Trophoblast cell (in vitro differentiated cells and primary cell): ENCODE measurements around the gene PIP4P1.
A peak's percentile ranks its signal among the peaks of the same experiment; 100 is the strongest.

Experiments used
- DNase-seq, 2 donors: peaks; one replicate each; pipeline ENCODE4 v3.0.0-alpha.2; 2016
- H2AFZ ChIP-seq: 2 replicates; pipeline ENCODE4 v1.6.1; 2013; ENCODE audit warnings: low read length, moderate library complexity, mild to moderate bottlenecking; ENCODE audit not compliant: insufficient read depth, poor library complexity
- H2AK5ac ChIP-seq: 2 replicates; pipeline ENCODE4 v1.6.1; 2013; ENCODE audit warnings: mild to moderate bottlenecking, low read length
- H2BK120ac ChIP-seq: 2 replicates; pipeline ENCODE4 v1.6.1; 2013; ENCODE audit warnings: low read length, mild to moderate bottlenecking, moderate library complexity; ENCODE audit not compliant: insufficient read depth, poor library complexity
- H2BK12ac ChIP-seq: 2 replicates; pipeline ENCODE4 v1.6.1; 2013; ENCODE audit warnings: mild to moderate bottlenecking, low read length, moderate library complexity
- H2BK5ac ChIP-seq: 2 replicates; pipeline ENCODE4 v1.6.1; 2013; ENCODE audit warnings: low read length, low read depth, moderate library complexity, mild to moderate bottlenecking; ENCODE audit not compliant: poor library complexity
- H3K14ac ChIP-seq: 2 replicates; pipeline ENCODE4 v1.6.1; 2013; ENCODE audit warnings: mild to moderate bottlenecking, low read length
- H3K18ac ChIP-seq: 2 replicates; pipeline ENCODE4 v1.6.1; 2013; ENCODE audit warnings: mild to moderate bottlenecking, low read length
- H3K23ac ChIP-seq: 2 replicates; pipeline ENCODE4 v1.6.1; 2013; ENCODE audit warnings: low read length
- H3K27ac ChIP-seq: 2 replicates; pipeline ENCODE4 v1.5.1; 2013; ENCODE audit warnings: low read depth, mild to moderate bottlenecking, inconsistent platforms, low read length, moderate library complexity
- H3K27me3 ChIP-seq: 2 replicates; pipeline ENCODE4 v1.6.1; 2013; ENCODE audit warnings: inconsistent platforms, mild to moderate bottlenecking, low read length, moderate library complexity; ENCODE audit not compliant: insufficient read depth
- H3K36me3 ChIP-seq, 2 experiments: 1 replicate in 1 of 2; 2 replicates in 1 of 2; pipeline ENCODE4 v1.6.1; 2013; ENCODE audit warnings: low read length in 2 of 2, mild to moderate bottlenecking in 2 of 2, moderate library complexity in 1 of 2; ENCODE audit not compliant: insufficient read depth in 2 of 2, control insufficient read depth in 1 of 2
- H3K4ac ChIP-seq: 2 replicates; pipeline ENCODE4 v1.6.1; 2013; ENCODE audit warnings: low read depth, mild to moderate bottlenecking, low read length, moderate library complexity
- H3K4me1 ChIP-seq, 2 experiments: 1 replicate in 1 of 2; 2 replicates in 1 of 2; pipeline ENCODE4 v1.6.1; 2013; ENCODE audit warnings: low read length in 2 of 2, mild to moderate bottlenecking in 2 of 2, moderate library complexity in 1 of 2; ENCODE audit not compliant: insufficient read depth in 2 of 2, control insufficient read depth in 1 of 2
- H3K4me2 ChIP-seq: 2 replicates; pipeline ENCODE4 v1.6.1; 2013; ENCODE audit warnings: inconsistent platforms, mild to moderate bottlenecking, low read length, moderate library complexity
- H3K4me3 ChIP-seq: 2 replicates; pipeline ENCODE4 v1.5.1; 2013; ENCODE audit warnings: mild to moderate bottlenecking, low read depth, low read length, inconsistent platforms
- H3K79me1 ChIP-seq: one replicate; pipeline ENCODE4 v1.6.1; 2013; ENCODE audit warnings: low read length
- H3K79me2 ChIP-seq: 2 replicates; pipeline ENCODE4 v1.6.1; 2013; ENCODE audit warnings: low read length, mild to moderate bottlenecking; ENCODE audit not compliant: control insufficient read depth, insufficient read depth, poor library complexity
- H3K9ac ChIP-seq: 2 replicates; pipeline ENCODE4 v1.6.1; 2013; ENCODE audit warnings: mild to moderate bottlenecking, low read length
- H3K9me3 ChIP-seq: 2 replicates; pipeline ENCODE4 v1.6.1; 2013; ENCODE audit warnings: low read depth, mild to moderate bottlenecking, control low read depth, inconsistent platforms, low read length; ENCODE audit not compliant: insufficient read depth
- H4K12ac ChIP-seq: 2 replicates; pipeline ENCODE4 v1.6.1; 2013; ENCODE audit warnings: low read depth, mild to moderate bottlenecking, low read length, moderate library complexity
- H4K8ac ChIP-seq: 2 replicates; pipeline ENCODE4 v1.6.1; 2013; ENCODE audit warnings: low read depth, mild to moderate bottlenecking, low read length, moderate library complexity
- H4K91ac ChIP-seq: one replicate; pipeline ENCODE4 v1.6.1; 2013; ENCODE audit warnings: low read depth, mild to moderate bottlenecking, low read length, moderate library complexity
- WGBS: extraction: QIAGEN DNeasy Blood & Tissue Kit; methylation state at CpG from one replicate; pipeline ENCODE4 v1.1.7; 2013; ENCODE audit warnings: missing lambda C conversion rate; ENCODE audit not compliant: insufficient read length, insufficient coverage; ENCODE audit errors: extremely low coverage; 5-methylcytosine and 5-hydroxymethylcytosine counted together

The PIP4P1 gene

DNA sequence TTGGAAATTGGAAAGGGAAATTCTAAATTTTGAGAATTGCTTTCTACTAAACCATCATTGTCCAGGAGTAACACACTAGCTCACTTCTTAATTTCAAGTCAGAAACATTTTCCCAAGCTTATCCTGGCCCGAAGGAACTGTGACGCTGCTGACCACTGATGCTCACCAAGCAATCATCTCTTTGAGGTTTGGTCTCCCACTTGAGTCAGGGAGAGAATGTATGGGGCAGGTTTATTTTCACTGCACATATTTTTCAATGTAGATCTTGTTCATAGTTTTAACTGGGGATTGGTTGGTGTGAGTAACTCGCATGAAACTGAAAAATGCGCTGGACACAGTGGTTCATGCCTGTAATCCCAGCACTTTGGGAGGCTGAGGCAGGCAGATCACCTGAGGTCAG, 31.3 kb upstream of the PIP4P1 start:
- Histone ChIP-seq H2BK120ac (no peak overlapping the region), H3K27me3 (no peaks in the 10 kb centered on the region), H3K9me3 (no peaks in the 10 kb centered on the region), H3K79me2 (no peaks in the 10 kb centered on the region), H3K4me1 (peaks cover 10 to 16% of the 10 kb centered on the region in 2 experiments), H3K27ac (no peak overlapping the region), H3K4me3 (no peak overlapping the region), H2BK5ac (no peak overlapping the region), H3K4ac (no peak overlapping the region), H4K91ac (no peak overlapping the region), H3K79me1 (peaks cover 2% of the 10 kb centered on the region), H3K36me3 (no peaks in the 10 kb centered on the region), H3K18ac (no peak overlapping the region), H2AFZ (no peak overlapping the region), H3K4me2 (no peak overlapping the region), H4K8ac (no peak overlapping the region), H3K23ac (no peak overlapping the region), H2BK12ac (no peak overlapping the region), H3K14ac (no peak overlapping the region), H4K12ac (no peak overlapping the region), H3K9ac (no peak overlapping the region), H2AK5ac (no peak overlapping the region)
- no peak for DNase-seq
- WGBS, result no CpG with 5 or more reads among the region's 4 CpGs

DNA sequence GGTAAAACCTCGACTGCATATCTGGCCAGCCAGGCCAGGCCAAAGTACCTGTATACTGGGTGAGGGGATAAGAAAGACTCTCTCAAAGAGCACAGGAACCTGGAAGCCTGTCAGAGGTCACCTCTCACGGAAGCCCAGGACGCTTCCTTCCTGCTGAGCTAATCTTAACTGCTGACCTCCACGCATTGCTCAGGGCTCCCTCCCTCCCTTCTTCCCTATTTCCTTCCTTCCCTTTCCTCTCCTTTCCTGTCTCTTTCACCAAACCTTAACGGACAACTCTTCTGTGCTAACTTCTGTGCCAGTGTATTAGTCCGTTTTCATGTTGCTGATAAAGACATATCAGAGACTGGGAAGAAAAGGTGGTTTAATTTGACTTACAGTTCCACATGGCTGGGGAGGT, 29.3 kb upstream of the PIP4P1 start:
- WGBS, result no CpG with 5 or more reads among the region's 6 CpGs
- no peak overlapping the region for H2AFZ ChIP-seq
- H3K4me2 ChIP-seq, result no peak overlapping the region
- no peaks in the 10 kb centered on the region for H3K9me3 ChIP-seq
- no peak overlapping the region for H3K4me3 ChIP-seq
- no peaks in the 10 kb centered on the region for H3K27me3 ChIP-seq
- H3K18ac ChIP-seq, result no peak overlapping the region
- no peak overlapping the region for H3K14ac ChIP-seq
- H3K9ac ChIP-seq, result no peak overlapping the region
- H3K4ac ChIP-seq, result no peak overlapping the region
- H4K12ac ChIP-seq, result no peak overlapping the region
- no peak overlapping the region for H4K8ac ChIP-seq
- H2BK12ac ChIP-seq, result no peak overlapping the region
- peaks cover 10 to 16% of the 10 kb centered on the region in 2 experiments for H3K4me1 ChIP-seq
- H3K23ac ChIP-seq, result no peak overlapping the region
- DNase-seq, result no peak
- H3K27ac ChIP-seq, result no peak overlapping the region
- H3K36me3 ChIP-seq, result no peaks in the 10 kb centered on the region
- peaks cover 2% of the 10 kb centered on the region for H3K79me1 ChIP-seq
- H2BK5ac ChIP-seq, result no peak overlapping the region
- no peak overlapping the region for H2BK120ac ChIP-seq
- no peak overlapping the region for H2AK5ac ChIP-seq
- H4K91ac ChIP-seq, result no peak overlapping the region
- H3K79me2 ChIP-seq, result no peaks in the 10 kb centered on the region

DNA sequence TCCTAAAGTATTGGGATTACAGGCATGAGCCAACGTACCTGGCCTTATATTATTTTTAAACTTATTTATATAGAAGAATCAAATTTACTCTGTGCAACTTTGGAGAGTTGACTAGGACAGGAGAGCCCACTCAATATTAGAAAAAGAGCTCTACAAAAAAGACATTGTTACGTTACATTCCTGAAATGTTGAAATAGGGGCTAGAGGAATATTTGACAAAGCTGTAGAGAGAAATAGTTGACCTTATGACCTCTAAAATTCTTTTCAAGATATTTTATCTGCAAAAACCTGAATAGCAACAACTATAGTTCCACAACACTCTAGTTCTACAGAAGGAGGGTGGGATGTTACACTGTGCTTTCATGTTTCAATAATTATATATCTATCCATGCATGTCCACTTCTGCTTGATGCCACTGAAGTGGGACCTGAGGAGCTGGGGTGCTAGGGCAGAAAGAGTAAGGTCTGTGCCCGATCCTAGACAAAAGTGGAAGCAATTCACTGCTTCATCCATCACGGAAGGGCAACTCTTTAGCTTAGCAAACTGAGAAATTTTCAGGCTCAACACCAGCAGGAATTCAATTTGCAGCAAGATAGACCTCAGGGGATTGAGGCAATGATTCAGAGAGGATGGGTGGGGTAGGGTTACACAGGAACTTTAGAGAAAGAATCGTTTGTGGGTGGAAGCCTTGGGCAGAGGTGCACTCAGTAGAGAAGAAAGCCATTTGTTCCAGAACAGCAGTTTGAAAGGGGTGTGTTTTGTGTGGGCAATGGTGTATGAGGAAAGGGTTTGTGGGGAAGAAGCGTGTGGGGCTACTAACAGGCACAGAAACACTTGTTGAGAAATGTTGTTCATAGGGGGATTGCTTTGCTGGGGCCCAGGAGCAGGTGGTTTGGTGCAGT, 28.1 kb upstream of the PIP4P1 start:
- peaks cover 2% of the 10 kb centered on the region for H3K79me1 ChIP-seq
- no peak overlapping the region for H3K4me2 ChIP-seq
- no peak overlapping the region for H3K18ac ChIP-seq
- no peak overlapping the region for H4K8ac ChIP-seq
- H2BK12ac ChIP-seq, result no peak overlapping the region
- no peak overlapping the region for H4K91ac ChIP-seq
- no peaks in the 10 kb centered on the region for H3K27me3 ChIP-seq
- no peaks in the 10 kb centered on the region for H3K9me3 ChIP-seq
- H3K79me2 ChIP-seq, result no peaks in the 10 kb centered on the region
- no CpG with 5 or more reads among the region's 6 CpGs for WGBS
- no peak overlapping the region for H2AK5ac ChIP-seq
- peak; percentile 31 to 84 for DNase-seq
- H2BK120ac ChIP-seq, result peak overlapping the region; percentile 17
- H2AFZ ChIP-seq, result peak overlapping the region; percentile 52
- no peak overlapping the region for H3K14ac ChIP-seq
- peaks cover 10 to 16% of the 10 kb centered on the region in 2 experiments for H3K4me1 ChIP-seq
- H3K27ac ChIP-seq, result peak overlapping the region; percentile 38
- no peak overlapping the region for H2BK5ac ChIP-seq
- no peak overlapping the region for H3K9ac ChIP-seq
- no peaks in the 10 kb centered on the region for H3K36me3 ChIP-seq
- no peak overlapping the region for H3K23ac ChIP-seq
- no peak overlapping the region for H3K4ac ChIP-seq
- H4K12ac ChIP-seq, result no peak overlapping the region
- H3K4me3 ChIP-seq, result no peak overlapping the region

DNA sequence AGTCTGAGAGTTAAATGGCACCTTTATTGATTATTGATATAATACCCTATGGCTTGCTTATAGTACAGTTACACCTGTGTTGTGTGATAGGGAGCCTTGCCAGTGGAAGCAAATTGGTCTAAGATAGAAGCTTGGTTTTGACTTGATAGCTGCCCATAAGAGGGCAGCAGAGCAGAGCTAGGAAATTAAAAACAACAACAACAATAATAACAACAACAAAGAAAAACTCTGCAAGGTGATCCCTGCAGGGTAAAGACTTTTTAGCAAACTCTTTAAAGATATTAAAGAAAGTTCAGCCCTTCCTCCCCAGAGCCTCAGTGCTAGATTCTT, 26.1 kb upstream of the PIP4P1 start:
- no peak overlapping the region for H2BK12ac ChIP-seq
- H3K79me2 ChIP-seq, result no peaks in the 10 kb centered on the region
- no peak overlapping the region for H4K91ac ChIP-seq
- H2BK5ac ChIP-seq, result no peak overlapping the region
- no peak overlapping the region for H2AK5ac ChIP-seq
- H4K8ac ChIP-seq, result no peak overlapping the region
- H3K79me1 ChIP-seq, result peaks cover 2% of the 10 kb centered on the region
- no peak overlapping the region for H3K4me2 ChIP-seq
- no peak overlapping the region for H3K27ac ChIP-seq
- H2BK120ac ChIP-seq, result no peak overlapping the region
- H3K9me3 ChIP-seq, result no peaks in the 10 kb centered on the region
- peaks cover 10 to 16% of the 10 kb centered on the region in 2 experiments for H3K4me1 ChIP-seq
- no peak overlapping the region for H3K18ac ChIP-seq
- no peak overlapping the region for H3K9ac ChIP-seq
- H3K4me3 ChIP-seq, result no peak overlapping the region
- H3K27me3 ChIP-seq, result no peaks in the 10 kb centered on the region
- no peaks in the 10 kb centered on the region for H3K36me3 ChIP-seq
- no peak overlapping the region for H2AFZ ChIP-seq
- no peak overlapping the region for H4K12ac ChIP-seq
- no peak overlapping the region for H3K4ac ChIP-seq
- DNase-seq, result no peak
- no peak overlapping the region for H3K23ac ChIP-seq
- no peak overlapping the region for H3K14ac ChIP-seq
